Right renal cortex interstitium (tissue), 3 donors: Measurements from ENCODE around the gene SHOC2. TPM values are rescaled to one million over a fixed set of nuclear protein-coding genes. Genes with fewer than 3 reads are reported as not detected.

Experiments used
- DNase-seq, 3 donors: peaks; one replicate each; pipeline ENCODE4 v3.0.0-alpha.2; 2013; ENCODE audit warnings: low read depth in 3 of 3, low spot score in 2 of 3
- polyA plus RNA-seq, 3 donors: library from polyadenylated mRNA; unstranded; fragments of 120-200 nt; gene quantifications; one replicate each; pipeline ENCODE4 v1.2.1, GENCODE V29; 2013; ENCODE audit not compliant: insufficient read length in 3 of 3

Gene SHOC2
- polyA plus RNA-seq = 10 to 100 TPM; 39.6 to 43.2 (median 42.3) TPM

DNA sequence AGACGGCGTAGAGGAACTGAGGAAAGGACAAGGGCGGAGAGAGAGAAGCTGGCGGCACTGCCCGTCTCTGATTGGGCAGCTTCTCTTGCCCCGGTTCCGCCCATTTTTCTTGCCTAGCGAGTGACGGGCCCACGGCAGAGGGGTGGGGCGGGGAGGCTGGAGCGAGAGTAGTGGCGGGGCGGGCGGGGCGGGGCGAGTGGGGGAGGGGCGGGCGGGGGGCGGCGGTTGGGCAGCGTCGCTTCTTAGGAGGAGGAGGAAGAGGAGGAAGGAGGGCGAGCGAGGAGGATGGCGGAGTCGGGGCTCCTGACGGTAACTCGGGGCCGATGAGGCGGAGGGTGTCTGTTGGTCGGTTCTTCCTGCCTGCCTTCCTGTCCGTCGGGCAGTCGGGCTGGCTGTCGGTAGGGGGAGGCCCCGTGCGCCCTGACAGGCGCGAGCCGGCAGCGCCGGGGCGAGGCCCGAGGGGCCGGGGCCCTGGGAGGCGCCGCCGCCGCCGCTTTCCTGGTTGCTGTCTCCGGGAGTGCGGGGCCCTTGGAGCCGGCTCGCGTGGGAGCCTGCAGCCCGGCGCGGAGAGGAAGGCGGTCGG lies at the start of gene SHOC2:
TSS of gene SHOC2 (plus strand) at position 256 of the 583 bp plus-strand sequence. CDS start 44,755 bp downstream, outside the sequence.
- no peak for DNase-seq

DNA sequence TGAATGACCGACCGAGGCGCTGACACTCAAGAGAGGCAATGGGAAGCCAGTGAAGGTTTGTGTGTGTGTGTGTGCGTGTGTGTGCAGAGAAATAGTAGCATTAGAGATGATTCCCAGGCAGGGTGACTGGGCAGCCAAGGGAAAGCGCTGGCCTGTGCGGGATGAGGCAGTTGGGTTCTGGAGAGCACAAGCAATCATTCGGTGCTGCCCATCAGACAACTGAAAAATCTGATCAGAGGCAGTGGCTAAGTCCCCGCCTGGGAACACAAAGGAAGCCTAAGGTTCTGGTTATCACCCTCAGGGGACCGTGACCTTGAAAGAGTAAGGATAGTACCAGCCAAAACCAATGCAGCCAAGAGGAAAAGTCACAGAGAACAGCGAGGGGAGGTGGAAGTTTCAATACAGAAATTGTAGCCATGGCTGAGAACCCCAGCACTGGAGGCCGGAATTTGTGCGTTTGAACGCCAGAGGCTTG lies 48.5 kb upstream of the SHOC2 start:
- DNase-seq = no peak

DNA sequence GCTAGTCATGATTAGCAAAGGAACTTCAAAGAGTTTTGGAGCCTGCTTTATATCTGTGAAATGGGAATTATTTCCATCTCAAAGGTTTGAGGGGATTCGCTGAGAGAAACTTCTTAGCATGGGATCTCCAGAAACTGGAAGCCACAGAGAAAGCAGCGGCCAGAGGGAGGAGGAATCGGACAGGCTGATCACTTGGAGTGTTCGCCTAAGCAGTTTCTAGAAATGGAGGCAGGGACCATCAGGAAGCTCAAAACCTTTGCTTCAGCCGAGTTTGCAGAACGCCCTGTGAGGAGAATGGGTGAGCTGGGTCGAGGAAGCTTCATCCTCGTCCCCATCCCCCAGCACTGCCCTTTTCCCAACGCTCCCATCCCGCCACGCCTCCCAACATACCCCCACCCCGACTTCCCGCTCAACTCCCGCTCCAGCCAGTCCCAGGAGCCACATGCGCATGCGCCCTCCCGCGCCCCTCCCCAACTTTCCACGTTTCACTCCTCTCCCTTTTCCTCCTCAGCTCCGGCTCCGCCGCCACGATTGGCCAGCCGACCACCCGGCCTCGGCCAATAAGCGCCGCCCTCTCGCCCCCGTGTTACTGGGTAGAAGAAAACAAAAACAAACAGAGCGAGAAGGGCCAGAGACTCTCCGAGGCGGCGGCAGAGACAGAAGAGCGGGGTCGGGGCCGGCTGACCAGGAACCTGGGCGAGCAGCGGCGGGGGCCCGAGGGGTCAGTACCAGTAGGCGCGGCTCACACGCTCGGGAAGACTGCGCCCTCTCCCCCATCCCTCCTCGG lies 47.9 kb upstream of the SHOC2 start, which contains the start of gene PDCD4:
TSS of gene PDCD4 (plus strand) at position 631 of the 787 bp plus-strand sequence. CDS start 4,100 bp downstream, outside the sequence.
- DNase-seq = peak; percentile 98 to 99 (median 98)

DNA sequence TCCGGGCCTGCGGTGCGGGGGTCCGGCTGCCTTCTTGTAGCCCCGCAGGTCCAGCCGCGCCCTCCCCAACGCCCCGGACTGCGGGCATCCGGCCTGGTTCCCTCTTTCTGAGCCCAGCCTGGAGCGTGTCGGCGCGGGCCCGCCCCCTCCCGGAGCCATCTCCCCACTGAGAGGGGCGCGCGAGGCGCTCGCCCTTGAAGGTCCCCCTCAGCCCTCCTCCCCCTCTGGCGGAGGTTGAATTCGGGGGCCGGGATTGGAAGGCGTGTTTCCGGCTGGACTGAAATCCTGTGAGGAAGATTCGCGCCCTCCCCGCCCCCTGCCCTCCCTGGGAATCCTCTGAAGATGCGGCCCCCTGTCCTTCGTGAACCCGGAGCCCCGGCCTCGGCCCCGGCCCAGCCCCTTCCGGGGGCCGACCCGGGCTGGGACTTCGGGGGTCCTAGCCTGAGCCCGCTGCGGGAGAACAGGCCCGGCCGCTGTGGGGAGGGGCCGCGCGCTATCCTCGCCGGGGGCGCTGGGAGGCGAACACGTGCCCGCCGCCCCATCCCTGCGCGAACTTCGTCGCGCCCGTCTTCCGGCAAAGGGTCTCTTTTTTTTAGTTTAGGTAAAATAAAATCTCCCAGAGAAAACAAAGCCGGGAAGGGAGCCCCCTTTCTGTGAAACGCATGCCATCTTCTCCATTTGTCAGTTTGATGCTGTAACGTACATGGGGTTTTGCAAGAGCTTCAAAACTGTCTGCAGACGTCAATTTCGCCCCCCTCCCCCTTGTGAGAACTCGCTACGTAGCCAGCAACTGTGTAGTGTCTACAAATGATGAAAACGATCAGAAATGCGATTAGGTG lies 47.0 kb upstream of the SHOC2 start:
- DNase-seq = peak in 2 of 3 donors; percentile 72 to 75

DNA sequence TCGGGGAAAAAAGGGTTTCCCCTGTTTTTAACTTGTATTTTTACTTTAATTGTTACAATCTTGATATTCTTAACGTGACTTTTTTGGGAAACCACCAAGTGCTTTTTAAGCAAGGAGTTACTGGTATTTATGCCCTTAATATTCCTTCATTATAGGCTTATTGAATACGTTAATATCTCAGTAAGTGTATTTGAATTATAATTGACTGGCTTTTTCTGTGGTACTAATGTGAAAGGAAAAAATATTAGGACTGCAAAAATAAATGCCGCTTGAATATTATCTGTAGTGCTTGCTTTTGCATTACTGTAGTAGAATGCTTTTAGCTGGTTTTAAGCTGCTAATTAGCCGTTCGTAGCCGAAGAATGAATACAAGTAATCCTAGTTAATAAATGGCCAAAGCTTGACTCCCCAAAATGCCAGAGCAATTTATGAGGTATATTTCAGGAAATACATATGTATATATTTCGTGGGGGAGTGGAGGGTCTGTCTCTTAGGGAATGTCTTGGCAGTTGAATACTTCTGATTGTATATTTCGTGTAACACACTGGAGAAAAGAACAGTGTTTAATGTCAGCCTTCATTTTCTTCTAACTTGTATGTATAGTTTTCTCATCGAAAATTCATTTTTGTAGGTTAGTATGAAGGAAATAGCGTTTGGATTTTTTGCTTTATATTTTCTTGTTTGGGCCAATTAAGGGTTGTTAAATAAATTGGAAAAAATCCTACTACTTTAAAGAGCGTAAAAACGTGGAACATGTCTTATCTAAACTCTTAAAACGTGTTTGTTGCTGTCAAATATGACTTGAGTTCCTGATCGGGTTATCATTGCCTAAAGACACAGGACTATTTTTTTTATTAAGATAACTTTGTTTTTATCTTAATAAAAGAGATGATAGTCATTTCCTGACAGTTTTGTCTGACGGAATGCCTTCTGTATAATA lies 46.1 kb upstream of the SHOC2 start:
- no peak for DNase-seq

DNA sequence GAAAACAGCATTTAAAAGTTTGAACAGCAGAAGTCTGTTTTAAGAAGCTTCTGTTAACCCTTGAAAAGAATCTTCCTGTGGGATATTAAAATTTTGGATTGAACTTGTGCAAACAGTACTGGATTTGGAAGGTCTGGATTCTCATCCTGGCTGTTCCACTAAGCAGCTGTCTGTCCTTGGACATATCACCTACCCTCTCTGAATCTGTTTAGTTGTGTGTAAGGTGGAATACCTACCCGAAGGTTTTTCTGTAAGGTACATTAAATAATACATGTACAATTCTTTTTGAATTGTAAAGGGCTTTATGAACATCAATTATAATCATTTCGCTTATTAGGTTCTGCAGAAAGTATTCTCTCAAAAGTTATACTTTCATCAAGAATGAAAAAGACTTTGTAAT lies 45.5 kb upstream of the SHOC2 start:
- DNase-seq = no peak

DNA sequence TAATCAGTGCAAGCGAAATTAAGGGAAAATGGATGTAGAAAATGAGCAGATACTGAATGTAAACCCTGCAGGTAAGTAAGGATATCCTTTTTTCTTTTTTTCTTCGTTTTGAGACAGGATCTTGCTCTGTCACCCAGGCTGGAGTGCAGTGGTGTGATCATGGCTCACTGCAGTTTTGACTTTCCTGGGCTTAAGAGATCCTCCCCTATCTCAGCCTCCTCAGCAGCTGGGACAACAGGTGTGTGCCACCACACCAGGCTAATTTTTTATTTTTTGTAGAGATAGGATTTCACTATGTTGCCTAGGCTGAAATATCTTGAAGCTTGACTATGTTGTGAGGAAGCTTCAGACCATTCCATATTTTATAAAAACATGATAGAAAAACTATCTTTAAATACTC lies 43.4 kb upstream of the SHOC2 start:
- DNase-seq = no peak

DNA sequence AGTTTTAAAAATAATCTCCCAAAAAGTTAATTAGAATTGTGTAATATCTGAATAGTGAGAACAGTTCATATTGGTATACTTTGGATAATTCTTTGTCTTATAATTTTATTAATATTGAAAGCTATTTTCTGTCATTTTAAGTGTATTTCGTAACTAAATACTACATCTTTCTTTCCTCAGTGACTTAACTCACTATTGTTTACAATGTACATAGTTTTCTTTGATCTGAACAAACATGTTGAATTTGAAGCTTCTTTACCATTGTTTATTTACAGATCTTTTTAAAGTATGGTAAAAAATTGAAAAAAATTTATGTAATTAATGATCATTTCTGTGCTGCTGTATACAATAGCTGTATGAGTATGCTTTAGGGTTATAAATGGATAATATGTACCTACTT lies 42.6 kb upstream of the SHOC2 start:
- no peak for DNase-seq

DNA sequence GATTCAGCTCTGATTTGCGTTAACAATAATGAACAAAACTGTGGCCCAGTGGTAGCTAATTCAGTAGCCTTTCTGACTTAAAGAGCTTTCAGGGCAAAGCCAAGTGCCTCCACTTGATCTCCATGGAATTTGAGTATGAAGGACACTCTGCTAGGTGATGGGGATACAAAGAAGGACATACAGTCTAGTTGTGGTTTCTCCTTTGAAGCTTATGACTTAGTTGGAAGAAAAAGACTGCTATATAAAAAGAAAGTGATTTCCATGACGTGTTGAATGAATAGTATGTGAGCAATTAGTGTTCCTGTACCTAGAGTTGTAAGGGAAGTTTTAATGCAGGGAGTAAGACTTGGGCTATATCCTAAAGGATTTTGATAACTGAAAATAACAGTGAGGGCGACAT lies 39.4 kb upstream of the SHOC2 start:
- no peak for DNase-seq

DNA sequence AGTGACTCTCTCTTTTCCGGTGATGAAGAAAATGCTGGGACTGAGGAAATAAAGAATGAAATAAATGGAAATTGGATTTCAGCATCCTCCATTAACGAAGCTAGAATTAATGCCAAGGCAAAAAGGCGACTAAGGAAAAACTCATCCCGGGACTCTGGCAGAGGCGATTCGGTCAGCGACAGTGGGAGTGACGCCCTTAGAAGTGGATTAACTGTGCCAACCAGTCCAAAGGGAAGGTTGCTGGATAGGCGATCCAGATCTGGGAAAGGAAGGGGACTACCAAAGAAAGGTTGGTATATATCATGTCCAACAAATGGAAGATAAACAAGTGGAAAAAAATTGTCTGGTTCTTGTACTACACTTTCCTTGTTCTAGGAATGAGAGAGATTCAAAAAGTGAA lies 38.2 kb upstream of the SHOC2 start:
- DNase-seq = no peak

DNA sequence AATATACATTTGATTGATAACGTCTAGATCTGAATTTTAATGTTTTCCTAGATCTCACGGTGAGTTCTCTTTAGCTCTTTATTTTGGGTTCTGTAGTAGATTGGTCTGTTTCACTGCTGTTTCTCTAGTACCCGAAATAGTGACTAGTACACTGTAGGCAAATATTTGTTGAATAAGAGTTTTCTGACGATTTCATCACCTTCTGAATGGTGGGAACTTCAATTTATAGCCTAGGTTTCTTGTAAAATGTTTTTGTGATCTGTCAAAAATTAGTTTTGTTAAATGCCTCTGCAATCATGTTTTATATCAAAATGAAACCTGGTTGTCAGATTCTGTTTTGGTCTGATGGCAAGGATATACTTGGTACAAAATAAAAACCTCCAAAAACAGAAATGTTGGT lies 37.5 kb upstream of the SHOC2 start:
- DNase-seq = no peak

DNA sequence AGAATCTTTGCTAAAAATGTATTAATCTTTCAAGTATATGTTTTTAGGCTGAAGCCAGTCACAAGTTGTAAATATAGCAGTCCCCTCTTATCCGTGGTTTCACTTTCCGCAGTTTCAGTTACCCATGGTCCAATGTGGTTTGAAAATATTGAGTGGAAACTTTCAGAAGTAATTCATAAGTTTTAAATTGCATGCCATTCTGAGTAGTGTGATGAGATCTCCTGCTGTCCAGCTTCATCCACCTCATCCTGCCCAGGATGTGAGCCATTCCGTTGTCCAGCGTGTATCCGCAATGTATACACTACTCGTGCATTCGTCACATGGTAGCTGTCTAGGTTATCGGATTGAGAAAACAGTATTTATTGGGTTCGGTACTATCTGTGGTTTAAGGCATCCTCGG lies 35.5 kb upstream of the SHOC2 start:
- DNase-seq = no peak

DNA sequence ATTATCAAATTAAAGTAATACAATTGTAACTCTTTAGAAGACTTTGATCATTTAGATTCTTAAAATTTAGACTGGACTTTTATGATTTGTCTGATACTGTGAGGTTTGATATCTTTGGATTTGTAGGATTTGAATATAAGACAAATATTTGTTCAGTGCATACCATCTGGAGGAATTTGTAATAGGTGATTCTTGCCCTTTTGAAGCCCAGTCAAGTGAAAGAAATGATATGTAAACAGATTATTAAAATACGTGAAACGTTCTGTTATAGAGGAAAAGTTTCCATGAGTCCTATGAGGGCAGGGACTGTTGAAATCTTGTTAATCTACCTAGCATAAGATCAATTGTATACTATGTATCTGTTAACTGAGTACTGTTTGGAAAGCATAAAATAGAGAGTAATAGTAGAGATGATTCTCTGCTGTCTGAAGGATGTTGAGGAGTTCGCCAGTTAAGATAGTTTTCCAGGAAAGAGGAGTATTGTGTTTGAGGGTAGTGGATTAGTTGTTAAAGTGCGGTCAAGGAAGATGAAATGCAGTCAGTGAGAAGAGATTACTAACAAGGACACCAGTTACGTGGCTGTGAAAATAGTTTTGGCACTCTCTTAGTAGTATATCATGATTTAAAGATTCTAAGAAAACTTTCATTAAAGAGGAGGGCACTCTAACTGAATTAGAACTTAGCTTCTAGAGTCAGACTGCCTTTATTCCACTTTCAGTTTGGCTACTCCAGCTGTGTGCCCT lies 33.3 kb upstream of the SHOC2 start:
- DNase-seq = no peak

DNA sequence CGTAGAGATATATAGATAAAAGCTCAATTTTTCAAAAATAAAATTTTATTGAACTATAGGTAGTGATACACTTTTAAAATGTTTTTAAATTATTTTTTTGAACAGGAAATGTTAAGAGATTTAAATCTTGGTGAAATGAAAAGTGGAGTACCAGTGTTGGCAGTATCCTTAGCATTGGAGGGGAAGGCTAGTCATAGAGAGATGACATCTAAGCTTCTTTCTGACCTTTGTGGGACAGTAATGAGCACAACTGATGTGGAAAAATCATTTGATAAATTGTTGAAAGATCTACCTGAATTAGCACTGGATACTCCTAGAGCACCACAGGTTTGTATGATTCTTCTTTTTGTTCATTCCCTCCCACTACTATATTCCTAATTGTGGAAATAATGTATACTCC lies 31.8 kb upstream of the SHOC2 start:
- DNase-seq = no peak

DNA sequence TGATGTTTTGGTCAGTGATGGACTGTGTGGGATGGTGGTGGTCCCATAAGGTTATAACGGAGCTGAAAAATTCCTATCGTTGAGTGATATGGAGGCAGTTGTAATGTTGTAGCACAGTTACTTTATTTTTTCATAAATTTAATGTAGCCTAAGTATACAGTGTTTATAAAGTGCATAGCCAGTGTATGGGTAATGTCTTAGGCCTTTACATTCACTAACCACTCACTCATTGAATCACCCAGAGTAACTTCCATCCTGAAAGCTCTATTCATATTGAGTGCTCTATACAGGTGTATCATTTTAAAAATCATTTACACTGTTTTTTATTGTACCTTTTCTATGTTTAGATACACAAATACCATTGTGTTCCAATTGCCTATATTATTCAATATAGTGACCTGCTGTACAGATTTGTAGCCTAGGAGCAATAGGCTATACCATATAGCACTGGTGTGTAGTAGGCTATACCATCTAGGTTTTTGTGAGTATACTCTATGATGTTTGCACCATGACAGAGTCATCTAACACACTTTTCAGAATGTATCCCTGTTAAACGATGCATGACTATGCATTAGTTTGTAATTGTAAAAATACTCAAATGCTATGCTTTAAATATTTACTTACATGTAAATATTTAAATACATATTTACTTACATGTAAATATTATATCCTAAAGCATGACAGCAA lies 26.7 kb upstream of the SHOC2 start:
- no peak for DNase-seq

DNA sequence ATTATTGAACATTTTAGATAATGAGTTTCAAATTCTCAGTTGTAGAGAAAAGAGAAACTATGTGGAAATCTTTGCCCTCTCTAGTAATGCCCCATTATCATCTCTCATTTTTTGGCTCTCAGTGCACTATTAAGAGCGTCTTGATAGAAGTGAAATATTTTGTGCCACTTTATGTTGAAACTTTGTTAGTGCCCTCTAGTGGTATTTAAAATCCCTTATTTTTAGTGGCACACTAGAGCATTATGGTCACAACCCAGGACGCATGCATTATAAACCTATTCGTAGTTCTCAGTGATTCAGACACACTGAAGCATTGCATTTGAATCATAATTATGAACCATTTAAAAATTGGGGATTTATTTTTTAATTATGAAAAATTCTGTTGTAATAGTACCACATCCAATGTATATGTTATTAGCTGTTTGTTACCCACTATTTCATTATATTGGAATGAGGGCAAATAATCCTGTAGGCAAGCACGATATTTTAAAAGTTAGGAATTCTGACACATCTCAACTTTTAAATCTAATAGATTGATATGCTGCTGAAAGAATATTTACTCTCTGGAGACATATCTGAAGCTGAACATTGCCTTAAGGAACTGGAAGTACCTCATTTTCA lies 25.7 kb upstream of the SHOC2 start:
- DNase-seq = peak in 1 of 3 donors; percentile 38

DNA sequence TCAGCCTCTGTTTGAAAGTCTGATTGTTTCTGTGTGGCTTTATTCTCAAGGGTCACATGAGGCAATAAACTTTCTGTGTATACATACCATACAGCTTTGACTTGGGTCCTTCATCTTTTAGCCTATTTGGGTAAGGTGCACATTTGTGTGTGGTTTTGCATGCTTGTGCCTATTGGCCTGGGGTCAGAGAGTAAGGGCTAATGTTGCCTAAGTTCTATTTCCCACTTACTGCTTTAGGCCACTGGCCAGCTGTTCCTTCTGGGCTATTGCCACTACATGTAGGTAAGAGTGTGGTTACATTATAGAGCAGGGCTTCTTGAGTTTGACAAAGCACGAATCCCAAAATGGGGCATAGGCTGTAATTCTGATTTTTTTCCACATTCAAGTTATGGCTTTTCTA lies 22.2 kb upstream of the SHOC2 start:
- DNase-seq = no peak

DNA sequence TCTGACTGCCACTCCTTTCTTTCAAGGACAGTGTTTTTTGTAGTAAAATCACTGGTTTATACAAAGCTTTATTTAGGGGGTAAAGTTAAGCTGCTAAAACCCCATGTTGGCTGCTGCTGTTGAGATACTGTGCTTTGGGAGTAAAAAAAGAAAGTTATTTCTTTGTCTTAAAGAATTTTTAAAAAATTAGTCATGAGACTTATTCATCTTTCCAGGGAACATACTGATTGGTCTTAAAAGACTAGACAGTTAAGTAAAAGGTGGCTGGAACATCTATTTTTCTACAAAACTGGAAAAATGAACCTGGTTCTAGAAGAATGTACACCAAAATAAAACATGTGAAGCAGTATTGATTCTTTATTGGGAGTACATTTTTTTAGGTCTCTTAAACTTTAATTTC lies 21.0 kb upstream of the SHOC2 start:
- DNase-seq = no peak
